Activated CD4-positive, CD25-positive, alpha-beta regulatory T cell treated with anti-CD3 and anti-CD28 coated beads, Interleukin-2, amount 50 U/mL, for 72 hours (primary cell): ENCODE data around the gene TPP2.
A peak's percentile ranks its signal among the peaks of the same experiment; 100 is the strongest.

Experiments used
- DNase-seq: peaks from one replicate; pipeline ENCODE4 v3.0.0; 2021

Gene TPP2

GRCh38 chr13:102596147-102597028, at the start of gene TPP2:
Gene TPP2 (plus strand): TSS chr13:102596986. CDS start chr13:102597039, 53 bp downstream.
- DNase-seq: peak; percentile 99

- no peak for DNase-seq
Observed at GRCh38 chr13:102548811-102549210, 48.0 kb upstream of the TPP2 start.

DNA sequence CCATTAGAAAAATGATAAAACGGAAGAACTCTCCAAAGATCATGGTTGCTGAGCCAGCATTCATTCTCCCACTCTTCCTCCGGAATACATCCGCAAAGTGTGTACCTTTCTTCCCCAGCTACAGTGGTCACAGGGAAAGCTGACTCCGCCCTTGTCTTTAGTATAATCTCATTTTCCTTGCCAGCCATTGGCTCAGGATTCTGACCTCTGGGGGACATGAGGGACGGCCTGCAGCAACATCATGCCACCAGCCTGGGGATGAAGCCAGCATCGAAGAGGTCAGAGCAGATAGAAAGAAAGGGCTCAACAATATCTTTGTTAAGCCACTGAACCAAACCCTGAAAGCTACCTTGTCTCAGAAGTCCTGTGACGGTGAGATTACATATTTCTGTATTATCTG, 46.3 kb upstream of the TPP2 start:
- DNase-seq: no peak

- no peak for DNase-seq
Observed at GRCh38 chr13:102555914-102556553, 40.8 kb upstream of the TPP2 start.

GRCh38 chr13:102556806-102557205, 40.0 kb upstream of the TPP2 start:
- DNase-seq: no peak

- DNase-seq: no peak
Observed at GRCh38 chr13:102558029-102558428, 38.8 kb upstream of the TPP2 start.

GRCh38 chr13:102561933-102562332, 34.9 kb upstream of the TPP2 start:
- DNase-seq: no peak

DNA sequence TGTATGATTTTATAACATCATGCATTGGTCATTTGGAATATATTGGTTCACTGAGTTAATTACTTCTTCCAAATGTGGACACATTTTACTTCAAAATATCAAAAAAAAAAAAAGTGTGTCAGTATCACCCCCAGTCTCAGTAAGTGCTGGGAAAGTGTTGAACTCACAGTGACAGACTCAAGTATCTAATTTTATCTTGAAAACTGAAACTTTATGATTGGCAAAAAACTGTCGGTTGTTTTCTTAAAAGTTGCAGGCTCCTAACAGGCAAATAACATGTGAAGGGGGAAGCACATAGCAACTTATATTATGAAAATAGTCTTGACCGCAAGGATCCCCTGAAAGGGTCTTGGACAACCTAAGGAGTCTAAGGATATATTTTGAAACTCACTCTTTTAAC, 33.5 kb upstream of the TPP2 start:
- DNase-seq: no peak

DNA sequence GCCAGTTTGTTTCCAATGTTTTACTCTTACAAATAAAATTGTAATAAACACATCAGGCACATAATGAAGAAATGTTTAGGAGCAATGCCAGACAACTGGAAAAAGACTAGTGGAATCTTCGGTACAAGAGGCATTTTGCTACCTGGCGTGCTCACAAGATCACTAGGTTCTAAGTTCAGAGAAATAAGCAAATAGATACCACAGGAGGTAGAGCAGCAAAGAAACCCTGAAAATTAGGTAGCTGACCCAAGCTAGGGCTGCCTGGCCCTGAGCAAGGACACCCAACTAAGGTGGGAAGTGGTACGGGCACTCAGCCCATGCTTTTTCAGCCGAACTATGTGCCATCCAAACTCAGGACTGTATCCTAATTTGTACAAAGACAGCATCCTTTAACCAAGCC, 32.2 kb upstream of the TPP2 start:
- no peak for DNase-seq

GRCh38 chr13:102566513-102566912, 30.3 kb upstream of the TPP2 start:
- DNase-seq: no peak

DNA sequence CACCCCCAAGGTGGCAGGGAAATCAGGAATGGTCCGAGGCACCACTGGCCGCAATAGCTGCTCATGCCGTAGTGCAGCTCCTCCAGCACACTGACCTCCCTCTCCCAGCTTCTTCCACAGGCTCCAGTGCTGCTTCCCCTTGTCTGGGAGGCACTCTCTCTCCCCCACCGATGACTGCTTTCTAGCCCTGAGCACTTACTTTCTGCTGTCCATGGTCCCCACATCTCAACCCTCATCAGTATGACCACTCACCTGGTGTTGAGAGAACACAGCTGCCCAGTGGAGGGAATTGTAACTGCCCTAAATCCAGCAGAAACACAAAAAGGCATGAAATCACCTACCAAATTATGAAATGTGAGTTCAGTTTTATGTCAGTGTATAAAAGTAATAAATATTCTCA, 28.9 kb upstream of the TPP2 start:
- no peak for DNase-seq

DNA sequence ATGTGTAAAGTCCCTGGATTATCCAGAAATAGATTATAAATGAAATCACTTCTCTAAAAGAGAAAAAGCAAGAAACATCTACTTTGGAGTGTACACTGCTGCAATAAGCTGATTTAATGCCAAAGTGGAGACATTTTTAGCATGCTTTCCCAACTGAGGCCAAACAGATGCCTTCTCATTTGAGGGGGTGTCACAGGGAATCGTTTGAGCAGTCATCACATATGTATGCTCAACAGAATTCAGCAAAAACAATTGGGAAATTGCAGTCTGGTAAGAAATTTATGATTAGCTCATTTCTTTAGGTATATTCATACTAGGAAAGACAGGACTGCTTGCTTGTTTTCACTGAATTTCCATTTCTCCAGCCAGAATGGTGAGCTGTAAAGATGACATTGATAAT, 27.3 kb upstream of the TPP2 start:
- no peak for DNase-seq

DNA sequence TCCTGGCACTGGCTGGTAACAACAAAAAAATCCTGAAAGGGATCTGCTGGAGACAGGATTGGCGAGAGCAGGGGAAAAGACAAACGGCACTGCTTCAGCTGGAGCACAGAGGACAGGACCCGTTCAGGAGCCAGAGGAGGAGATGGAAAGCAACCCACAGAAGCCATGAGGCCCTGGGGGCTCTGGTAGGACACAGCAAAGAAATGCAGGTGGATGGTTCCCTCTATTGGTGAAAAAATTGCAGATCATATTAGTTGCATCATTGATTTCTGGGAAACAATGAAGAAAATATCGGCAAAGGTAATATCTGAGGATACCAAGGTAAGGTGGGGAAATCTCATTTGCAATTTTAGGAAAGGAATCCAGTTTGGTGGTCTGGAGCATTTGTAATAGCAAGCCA, 25.7 kb upstream of the TPP2 start:
- no peak for DNase-seq

DNA sequence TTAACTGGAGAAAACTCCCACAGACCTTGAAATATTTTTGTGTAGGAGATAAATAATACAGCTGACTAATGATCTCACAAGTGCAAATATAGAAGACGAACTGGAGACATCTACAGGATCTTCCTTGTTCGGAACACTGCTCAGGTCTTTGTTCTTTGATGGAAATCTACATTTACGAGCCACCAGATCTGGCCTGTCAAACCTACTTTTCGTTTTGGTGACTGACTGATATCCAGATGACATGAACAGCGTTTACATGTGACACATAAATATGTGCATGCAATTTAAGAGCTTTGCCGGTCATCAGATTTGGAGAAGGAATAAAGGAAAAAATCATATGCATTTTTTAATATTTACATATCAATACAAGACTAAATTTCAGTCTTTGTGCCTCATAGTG, 24.5 kb upstream of the TPP2 start:
- DNase-seq: no peak

DNA sequence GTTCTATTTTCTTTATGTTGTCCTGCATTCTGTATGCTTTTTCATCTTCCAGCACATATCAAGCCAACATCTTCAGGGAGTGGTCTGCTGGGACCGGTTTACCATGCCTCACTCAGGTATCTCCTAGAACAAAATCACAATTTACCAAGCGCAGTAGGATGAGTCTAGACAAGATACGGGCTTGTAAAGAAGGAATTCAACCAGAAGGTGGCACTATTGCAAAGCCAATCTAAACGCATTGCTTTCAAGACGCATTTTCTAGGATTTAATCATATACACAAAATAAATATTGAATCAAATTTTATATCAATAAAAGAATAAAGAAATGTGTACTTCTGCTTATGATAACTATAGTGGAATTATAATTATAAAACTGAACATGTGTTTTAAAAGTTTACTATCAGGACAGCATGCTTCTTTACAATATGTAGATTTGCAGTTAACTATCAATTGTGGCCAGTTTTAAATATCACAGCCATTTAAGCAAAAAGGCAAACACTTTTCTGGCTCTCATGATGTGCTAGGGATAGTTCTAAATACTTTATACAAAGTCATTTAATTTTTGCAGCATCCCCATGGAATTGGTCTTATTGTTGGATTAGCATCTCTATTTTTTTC, 16.1 kb upstream of the TPP2 start:
- DNase-seq: no peak

- DNase-seq: no peak
Observed at GRCh38 chr13:102582256-102582655, 14.5 kb upstream of the TPP2 start.

DNA sequence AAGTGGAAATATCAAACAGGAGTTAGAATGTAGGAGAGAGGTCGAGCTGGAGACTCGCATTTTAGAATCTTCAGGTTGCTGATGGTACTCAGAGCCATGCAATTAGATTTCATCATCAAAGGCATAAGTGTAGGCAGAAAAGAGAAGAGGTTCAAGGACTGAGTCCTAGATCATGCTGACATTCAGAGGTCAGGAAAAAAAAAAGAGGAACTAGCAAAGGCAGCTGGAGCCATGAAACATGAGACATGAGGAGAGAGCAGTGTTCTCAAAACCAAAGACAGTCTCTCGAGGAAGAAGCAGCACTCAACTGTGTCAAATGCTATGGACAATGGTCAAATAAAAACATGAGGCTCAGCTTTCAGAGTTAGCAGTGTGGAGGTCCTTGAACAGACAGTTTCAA, 12.4 kb upstream of the TPP2 start:
- DNase-seq: no peak

DNA sequence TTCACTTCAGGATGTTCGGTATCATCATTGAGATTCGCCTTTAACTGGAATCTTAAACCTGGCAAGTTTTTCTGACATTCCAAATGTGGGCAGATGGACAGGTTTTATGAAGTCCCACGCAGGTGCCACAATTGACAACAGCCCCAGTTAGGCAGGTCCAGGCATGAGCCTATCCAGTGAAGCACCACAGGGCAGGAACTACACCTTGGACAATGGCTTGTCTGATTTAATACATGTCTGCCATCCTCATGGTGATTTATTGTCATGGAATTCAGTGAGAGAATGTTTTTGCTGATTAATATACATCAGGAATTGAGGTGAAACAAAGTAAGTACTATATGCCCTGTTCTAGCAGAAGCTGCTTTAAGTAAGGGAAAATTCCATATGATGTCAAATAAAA, 10.2 kb upstream of the TPP2 start:
- DNase-seq: no peak

GRCh38 chr13:102587916-102588315, 8.9 kb upstream of the TPP2 start:
- no peak for DNase-seq

DNA sequence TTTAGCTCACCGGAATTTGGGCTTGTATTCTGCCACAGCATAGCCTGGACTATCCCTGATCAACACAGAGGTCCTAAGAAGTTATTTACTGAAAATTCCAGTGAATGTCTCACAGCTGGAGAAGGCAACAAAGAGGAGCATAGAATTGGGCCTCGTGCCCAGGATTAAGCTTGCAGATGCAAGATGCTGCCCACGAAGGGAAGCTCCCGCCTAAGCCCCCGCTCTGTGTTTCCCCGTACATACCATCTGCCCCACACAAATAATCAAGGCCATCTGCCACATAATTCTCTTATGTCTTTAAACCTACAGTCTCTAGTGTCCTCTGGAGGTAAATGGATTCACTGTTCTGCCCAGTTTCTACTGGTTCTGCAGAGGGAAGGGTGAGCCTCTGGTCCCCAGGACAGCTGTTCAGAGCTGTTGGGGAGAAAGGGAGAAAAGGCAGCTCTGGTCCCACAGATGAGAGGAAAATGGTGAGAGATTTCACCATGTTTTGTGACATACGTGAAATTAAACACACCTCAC, 7.4 kb upstream of the TPP2 start:
- no peak for DNase-seq

DNA sequence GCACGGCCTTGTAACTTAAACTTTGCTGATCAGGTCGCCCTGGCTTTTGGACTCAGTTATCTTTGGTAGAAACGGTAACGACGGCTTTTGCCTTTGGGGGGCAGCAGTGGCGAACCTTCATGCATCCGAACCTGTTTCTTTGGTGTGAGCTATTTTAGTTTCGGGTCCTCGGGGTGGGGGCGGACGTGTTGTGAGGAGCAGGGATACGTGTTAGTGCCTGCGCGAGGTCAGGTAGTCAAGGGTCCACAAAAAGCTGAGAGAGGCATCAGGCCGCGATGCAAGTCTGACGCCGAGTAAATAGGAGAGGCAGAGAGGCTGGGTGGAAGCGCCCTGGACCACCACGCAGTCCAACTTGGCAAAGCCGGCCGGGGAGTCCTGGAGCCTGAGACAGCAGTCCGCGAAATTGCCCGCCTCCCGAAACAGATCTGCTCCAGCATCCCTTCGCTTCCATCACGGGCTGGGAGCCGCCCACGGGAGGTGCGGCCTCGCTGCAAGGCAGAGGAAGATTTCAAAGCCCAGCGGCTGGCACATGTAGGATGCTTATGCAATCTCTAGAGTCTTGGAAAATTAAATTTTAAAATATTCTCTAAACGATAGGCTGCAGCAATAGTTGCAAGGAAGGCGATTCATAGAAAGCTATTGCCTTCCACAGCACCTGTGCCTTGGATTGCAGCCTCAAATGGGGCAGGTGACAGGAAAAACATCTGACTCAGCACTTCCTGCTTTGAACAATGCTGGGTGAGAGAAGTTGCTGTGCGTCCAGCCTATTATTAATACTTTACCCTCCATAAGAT, 4.6 kb upstream of the TPP2 start:
- peak; percentile 75 for DNase-seq

- DNase-seq: no peak
Observed at GRCh38 chr13:102593466-102593865, 3.3 kb upstream of the TPP2 start.
